GM12873 (cell line): Measurements from ENCODE around the gene WEE2.

Experiments
- TF ChIP-seq, protein P1 (sequence below): IDR thresholded peaks from 2 replicates; pipeline ENCODE4 v1.5.1; 2012; ENCODE audit warnings: low read depth, mild to moderate bottlenecking, moderate library complexity, low read length, control low read depth; ENCODE audit not compliant: insufficient read depth; ENCODE audit errors: missing control alignments

Gene WEE2

DNA sequence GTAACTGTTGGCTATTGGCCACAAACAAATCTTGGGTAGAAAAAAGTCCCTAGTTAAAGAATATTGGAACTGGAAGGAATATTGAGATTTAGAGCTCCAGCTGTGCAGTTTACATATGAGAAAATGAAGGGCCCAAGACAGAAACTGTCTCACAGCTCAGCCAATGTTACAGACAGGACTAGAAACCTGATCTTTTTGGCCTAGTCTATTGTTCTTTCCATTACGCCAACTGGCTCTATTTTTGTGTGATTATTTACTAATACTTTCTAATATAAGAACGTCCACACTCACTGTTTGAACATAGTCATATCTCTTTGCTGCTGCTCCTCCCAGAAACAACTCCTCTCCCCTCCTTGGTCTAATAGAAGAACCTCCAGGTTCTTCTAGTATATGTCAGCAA lies 1.2 kb downstream of the WEE2 start:
- TF ChIP-seq, protein P1, sequence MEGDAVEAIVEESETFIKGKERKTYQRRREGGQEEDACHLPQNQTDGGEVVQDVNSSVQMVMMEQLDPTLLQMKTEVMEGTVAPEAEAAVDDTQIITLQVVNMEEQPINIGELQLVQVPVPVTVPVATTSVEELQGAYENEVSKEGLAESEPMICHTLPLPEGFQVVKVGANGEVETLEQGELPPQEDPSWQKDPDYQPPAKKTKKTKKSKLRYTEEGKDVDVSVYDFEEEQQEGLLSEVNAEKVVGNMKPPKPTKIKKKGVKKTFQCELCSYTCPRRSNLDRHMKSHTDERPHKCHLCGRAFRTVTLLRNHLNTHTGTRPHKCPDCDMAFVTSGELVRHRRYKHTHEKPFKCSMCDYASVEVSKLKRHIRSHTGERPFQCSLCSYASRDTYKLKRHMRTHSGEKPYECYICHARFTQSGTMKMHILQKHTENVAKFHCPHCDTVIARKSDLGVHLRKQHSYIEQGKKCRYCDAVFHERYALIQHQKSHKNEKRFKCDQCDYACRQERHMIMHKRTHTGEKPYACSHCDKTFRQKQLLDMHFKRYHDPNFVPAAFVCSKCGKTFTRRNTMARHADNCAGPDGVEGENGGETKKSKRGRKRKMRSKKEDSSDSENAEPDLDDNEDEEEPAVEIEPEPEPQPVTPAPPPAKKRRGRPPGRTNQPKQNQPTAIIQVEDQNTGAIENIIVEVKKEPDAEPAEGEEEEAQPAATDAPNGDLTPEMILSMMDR, result no peak

DNA sequence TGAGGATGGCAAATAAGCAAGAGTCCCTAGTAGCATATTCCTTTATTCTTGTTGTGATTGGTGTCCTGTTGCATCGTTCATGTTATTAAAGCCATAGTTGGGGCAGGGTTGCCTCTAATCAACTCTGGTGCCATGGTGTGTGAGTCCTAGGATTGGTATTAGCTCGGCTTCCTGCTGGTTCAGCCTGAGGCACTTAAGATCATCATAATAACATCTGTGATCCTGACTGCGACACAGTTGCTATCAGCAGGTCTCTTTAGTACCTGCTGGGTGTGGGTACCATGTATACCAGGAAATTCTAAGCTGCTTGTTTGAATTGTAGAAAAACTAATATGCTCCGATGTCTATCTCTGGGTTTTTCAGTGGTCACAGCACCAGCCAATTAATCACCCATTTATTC lies 1.6 kb downstream of the WEE2 start:
- TF ChIP-seq, protein P1, result no peak

DNA sequence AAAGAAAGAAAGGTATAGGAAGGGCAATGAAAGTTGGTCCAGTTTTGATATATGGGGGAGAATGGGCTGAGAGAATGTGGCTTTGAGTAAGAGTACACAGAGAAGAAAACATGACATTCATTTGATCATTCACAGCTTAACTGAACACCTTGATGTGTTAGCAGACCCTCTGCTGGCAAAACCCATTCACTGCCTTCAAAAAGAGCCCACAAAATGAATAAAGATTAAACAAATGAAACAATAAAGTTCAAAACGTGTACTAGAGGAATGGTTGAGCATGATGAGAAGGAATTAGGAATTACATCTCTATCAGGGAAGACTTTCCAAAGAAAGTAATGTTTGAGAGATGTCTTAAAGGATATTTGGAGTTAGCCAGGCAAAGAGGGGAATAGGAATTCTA lies 2.1 kb downstream of the WEE2 start:
- TF ChIP-seq, protein P1, result peak; percentile 9

DNA sequence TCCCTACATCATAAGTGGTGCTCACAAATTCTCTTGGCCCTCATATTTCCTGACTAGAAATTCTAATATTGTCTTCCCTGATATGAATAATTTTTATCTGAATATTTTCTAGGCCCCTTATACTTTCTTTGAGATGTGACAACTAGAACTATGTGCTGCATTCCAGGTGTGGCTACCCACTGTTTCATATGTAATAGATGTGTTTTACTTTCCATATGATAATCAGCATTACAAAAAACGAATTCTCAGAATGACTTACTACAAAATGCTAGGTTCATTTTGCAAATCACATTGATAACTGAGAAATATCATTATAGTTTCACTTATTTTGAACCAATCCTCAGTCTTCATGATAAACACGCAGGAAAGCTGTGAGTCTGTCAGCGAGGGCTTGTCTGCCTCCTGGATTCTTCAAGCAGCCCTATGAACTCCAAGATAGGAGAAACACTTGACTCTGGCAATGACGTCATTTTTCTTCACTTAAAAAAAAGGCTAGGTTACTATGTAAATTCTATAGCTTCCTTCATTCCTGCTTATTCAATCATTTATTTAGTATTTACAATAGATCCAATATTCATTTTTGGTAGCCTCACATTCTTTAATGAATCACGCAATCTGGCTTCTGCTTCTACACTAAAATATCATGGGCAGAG lies 4.6 kb downstream of the WEE2 start:
- TF ChIP-seq, protein P1, result no peak

DNA sequence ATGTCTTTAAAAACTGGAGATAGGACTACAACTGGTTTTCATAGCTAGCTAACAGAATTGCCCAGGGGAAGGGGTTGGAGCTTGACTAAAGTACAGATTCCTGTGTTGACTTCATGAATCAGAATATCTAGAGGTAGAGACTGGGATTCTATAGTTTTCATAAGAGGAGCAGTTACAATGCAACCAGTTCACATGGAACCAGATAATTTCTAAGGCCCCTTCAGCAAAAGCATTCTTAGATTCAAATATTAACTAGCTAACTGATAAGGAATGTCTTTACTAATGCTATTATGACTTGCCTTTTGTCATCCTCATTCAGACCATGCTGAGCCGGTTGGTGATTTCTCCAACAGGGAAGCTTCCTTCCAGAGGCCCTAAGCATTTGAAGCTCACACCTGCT lies 5.7 kb downstream of the WEE2 start:
- TF ChIP-seq, protein P1, result no peak

DNA sequence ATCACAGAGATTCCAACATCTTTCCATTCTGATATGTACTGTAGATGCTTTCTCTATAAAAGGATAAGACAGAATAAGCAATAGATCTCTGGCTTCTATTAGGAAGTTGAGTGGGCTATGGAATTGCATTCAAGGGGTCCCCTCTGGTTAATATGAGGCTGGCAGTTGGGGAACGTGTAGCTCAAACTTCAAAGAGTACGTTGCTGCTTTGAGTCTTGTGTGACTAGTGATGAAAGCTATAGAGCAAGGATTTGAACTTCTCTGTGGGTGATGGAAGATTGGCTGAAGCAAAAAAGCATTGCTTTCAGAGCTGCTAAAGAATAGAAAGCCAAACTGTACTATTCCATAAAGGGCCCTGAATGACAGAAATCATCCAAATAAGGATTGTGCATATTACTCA lies 6.4 kb downstream of the WEE2 start:
- TF ChIP-seq, protein P1, result no peak

DNA sequence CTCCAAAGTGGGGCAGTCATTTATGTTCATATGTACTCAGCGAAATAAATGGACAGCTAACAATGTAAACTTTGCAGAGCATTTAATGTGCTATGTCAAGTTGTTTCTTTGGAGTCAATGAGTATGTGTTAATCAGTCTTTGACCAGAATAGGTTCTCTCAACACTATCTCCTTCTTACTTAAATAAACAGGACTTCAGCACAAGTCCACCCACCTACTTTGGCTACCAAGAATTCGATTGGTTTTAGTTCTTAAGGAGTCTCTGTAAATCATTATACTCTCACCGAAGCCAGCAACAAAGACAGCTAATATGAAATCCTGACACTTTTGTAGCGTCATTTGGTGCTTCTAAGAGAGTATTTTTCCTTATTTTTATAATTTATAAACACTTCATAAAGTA lies 6.9 kb downstream of the WEE2 start:
- TF ChIP-seq, protein P1, result no peak
